ENCODE data around the gene HRH2.
"Not testable (repeated sequence)": the region's sequence is repeated elsewhere in the genome, so short reads cannot be mapped to it uniquely, and the experiment has no call there.

The HRH2 gene, protein sequence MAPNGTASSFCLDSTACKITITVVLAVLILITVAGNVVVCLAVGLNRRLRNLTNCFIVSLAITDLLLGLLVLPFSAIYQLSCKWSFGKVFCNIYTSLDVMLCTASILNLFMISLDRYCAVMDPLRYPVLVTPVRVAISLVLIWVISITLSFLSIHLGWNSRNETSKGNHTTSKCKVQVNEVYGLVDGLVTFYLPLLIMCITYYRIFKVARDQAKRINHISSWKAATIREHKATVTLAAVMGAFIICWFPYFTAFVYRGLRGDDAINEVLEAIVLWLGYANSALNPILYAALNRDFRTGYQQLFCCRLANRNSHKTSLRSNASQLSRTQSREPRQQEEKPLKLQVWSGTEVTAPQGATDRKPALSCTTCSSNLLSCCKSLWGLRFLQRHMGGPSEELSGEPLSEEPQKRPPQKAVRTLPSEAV

DNA sequence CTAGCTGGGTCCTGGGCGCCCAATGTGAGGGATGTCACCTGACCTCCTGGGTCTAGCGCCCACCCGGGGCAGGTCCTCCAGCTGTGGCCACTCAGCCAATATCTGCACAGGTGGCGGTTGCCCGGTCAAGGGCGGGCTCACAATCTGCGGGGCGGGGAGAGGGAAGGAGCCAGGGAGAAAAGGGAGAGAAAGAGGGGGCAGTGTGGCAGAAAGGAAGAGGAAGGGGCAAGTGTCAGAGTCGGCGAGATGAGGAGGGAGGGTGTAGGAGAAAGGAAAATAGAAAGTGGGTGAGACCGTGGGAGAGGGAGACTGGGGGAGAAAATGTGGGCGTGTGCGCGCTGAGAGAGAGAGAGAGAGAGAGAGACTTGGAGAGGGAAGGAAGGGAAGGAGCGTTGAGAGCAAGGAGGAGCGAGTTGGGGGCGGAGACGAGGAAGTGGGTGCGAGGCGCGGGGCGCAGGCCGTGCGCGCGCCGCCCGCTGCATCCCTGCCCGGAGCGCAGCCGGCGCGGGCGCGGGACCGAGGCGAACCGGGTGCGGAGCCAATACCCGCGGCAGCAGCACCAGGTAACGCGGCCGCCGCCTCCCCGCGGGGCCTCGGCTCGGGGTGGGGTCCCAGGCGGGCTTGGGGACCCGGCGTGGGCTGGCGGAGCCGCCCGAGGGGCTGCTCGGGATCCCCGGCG, at the start of gene HRH2:
HRH2 (plus strand) TSS at position 479 of the 679 bp plus-strand sequence. CDS start 25,163 bp downstream, outside the sequence.
- DNase-seq (ENCODE audit: low read depth), result no peak

DNA sequence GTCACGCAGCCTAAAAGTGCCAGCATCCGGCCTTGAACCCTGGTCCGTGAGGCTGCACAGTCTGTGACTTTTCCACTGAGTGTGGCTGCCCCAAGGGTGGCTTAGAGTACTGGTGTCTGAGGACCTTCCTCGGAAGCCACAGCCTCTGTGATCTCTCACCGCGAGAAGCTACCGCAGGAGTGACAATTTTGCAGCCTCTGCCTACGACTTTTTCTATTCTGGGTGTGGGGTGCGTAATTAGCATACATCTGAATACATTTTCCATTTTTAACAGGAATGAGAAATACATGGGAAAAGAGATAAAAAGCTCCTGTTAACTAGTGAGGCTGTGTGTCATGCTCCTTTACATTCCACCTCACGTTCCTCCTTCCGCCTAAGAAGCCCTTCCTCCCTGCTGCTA, 48.3 kb upstream of the HRH2 start:
- no peak for DNase-seq (ENCODE audit: low read depth)

DNA sequence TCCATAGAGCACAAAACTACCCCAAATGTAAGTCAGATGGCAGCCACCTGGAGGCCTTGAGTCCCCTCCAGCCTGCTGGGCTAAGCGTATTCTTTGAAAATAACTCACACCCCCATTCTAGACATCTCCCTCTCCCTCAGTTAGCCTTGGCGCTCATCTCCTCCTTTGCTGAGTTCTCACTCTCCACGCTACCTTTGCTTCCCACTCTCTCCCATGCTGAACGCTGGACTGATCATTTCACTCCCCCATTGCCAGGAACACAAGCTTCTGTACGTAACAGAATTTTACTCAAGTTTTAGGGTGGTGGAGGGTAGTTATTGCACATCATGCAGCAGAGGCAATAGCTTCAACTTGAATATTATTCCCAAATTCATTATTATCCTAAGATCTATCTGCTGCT, 47.5 kb upstream of the HRH2 start:
- DNase-seq (ENCODE audit: low read depth), result no peak

DNA sequence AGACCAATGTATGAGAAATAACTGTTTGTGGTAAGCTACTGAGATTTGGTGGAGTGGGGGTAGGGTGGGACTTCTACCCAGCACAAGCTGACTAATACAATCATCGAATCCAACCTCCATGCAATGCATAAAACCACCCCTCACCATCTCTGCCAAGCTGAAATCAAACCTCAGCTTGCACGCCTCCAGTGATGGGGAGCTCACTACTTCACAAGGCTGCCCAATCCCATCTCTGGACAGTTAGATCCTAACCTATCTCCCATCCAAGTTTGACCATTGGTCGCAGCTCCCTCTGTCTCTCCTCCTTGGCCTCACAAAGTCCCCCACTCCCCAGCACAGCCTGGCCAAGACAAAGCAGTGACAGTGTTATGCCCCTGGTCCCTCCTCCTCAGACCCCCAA, 47.0 kb upstream of the HRH2 start:
- no peak for DNase-seq (ENCODE audit: low read depth)

DNA sequence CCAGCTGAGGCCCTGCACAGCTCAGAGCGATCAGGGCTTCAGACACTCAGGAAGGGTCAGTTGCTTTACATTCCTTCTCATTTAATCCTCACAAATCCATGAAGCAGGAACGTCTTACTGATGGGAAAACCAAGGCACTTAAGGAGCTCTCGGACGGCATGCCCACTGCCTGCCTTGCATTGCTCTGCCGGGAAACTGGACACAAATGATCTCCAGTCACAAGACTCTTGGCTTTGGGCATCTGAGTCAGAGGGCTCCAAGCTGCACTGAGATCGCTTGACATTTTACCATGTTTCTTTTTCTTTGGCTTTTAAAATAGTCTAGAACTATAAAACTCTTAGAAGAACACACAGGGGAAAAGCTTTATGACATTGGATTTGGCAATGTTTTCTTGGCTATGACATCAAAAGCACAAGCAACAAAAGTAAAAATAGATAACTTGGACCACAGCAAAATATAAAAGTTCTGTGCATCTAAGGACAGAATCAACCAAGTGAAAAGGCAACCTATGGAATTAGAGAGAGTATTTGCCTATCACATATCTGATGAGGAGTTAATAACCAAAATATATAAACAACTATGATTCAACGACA, 43.6 kb upstream of the HRH2 start:
- DNase-seq (ENCODE audit: low read depth), result no peak

DNA sequence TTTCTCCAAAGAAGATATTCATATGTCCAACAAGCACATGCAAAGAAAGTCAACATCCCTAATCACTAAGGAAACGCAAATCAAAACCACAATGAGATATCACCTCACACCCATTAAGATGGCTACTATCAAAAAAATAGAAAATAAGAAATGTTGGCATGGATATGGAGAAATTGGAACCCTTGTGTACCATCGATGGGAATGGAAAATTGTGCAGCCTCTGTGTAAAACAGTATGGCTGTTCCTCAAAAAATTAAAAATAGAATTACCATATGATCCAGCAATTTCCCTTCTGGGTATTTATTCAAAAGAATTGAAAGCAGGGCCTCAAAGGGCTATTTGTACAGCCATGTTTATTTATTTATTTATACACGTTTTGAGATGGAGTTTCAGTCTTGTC, 43.0 kb upstream of the HRH2 start:
- no peak for DNase-seq (ENCODE audit: low read depth)

DNA sequence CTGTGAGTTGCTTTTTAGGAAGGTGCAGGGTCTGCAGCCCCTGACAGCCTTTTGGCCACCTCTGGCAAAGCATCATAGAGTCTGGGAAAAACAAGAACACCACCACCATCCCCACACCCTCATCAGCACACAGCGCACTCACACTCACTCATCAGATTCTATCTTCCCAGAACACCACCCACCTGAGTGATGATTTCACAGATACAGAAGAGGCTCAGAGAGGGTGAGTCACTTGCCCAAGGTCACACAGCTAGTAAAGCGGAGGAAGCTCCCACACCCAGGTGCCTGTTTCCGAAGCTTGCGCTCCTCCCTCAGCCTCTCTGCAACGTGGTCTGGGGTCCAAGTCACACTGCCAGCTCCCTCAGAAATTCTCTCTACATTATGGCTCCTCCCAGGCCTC, 41.8 kb upstream of the HRH2 start:
- DNase-seq (ENCODE audit: low read depth), result no peak

DNA sequence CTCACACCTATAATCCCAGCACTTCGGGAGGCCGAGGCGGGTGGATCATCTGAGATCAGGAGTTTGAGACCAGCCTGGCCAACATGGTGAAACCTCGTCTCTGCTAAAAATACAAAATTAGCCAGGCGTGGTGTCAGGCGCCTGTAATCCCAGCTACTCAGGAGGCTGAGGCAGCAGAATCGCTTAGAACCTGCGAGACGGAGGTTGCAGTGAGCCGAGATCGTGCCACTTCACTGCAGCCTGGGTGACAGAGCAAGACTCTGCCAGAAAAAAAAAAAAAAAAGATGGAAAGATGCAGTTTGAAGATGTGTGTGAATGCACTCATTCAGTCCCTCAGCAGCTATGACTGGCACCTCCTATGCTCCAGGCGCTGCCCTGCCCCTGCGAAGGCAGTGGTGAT, 41.3 kb upstream of the HRH2 start:
- DNase-seq (ENCODE audit: low read depth), result not testable (repeated sequence)

DNA sequence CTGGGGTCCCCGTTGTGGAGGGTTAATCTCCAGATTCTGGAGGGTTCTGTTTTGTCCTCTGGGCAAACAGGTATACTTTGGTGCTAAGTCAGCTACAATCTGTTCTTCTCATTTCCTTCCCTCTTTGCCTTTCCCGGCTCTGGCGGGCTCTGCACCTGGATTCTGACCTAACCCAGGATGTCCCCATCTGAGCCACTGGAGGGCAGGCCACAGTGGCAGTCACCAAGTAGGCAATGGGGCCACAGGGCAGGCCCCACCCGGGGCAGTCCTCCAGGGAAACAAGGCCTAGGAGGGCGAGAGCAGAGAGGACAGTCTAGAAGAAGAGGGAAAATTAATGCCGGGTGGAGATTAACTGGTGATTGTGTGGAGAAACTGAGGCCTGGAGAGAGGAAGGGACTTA, 40.4 kb upstream of the HRH2 start:
- DNase-seq (ENCODE audit: low read depth), result no peak

DNA sequence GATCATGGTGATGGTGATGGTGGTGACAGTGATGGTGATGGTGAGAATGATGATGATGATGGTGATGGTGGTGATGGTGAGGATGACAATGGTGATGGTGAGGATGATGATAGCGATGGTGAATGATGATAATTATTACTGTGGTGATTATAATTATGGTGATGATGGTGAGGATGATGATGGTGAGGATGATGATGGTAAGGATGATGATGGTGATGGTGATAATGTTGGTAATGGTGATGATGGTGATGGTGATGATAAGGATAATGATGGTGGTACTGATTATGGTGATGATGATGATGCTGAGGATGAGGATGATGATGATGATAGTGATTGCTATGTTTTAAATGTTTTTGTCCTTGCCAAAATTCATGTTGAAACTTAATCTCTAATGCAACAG, 37.3 kb upstream of the HRH2 start:
- no peak for DNase-seq (ENCODE audit: low read depth)

DNA sequence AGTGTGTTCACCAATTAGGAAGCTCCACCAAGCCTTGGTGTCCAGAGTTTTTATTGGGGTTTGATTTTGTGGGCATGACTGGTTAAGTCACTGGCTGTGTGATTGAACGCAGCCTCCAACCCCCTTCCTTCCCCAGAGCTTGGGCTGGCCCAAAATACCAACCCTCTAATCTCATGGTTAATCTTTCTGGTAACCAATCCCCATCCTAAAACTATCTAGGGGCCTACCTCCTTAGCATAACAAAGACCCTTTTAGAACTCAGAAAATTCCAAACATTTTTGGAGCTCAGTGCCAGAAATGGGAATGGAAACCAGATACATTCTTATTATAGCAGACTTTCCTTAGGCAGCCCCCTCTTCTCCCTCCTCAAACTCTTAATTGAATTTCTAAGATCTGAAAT, 35.9 kb upstream of the HRH2 start:
- no peak for DNase-seq (ENCODE audit: low read depth)

DNA sequence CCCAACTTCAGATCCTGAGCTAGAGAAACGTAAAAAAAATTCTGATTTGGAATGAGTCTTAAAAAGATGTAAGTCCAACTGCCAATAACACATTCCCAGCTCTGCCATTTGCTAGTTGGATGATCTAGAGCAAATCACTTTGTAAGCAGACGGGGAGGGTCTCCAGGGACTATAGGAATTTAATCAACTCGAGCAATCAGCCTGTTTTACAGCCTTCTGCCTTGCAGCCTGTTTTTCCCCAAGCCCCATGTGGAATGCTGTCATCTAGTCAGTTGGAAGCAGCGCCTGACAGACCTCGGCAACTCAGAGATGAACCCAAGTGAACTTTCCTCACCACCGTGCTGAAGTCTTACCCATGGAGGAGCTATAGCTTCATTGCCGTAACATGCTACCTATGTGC, 34.8 kb upstream of the HRH2 start:
- DNase-seq (ENCODE audit: low read depth), result no peak

DNA sequence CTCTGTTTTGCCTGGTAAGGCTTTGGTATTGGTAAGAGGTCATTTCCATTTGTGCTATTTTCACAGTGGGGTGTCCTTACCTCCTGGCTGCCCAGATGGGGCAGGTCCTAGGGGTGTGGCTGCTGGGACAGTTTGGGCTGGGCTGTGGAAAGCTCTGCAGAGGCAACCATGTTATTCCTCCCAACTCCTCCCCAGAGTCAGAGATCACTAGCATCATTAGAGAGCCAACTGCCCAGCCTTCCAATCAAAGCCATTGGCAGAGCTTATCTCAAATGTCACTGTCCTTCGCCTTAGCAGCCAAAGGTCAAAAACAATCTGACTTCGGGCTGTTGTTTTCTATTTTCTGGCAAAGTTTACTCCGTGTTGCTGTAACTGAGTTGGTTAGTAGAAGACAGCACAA, 33.6 kb upstream of the HRH2 start:
- DNase-seq (ENCODE audit: low read depth), result no peak

DNA sequence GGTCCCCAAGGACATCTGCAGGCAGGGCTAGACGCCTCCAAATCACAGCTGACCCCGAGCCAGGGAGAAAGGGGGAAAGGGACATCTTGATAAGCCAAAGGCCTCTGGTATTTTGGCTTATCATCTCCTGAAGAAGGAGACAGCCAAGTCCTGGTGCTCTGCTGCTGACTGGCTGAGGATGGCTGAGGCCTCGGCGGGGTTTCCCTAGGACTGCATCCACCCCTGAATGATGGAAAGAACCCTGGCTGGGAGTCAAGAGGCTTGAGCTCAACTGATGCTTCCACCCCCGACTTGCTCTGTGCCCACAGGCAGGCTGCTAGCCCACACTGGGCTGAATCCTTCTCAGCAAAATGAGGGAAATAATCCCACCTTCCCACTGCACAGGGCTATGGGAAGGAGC, 30.9 kb upstream of the HRH2 start:
- no peak for DNase-seq (ENCODE audit: low read depth)

DNA sequence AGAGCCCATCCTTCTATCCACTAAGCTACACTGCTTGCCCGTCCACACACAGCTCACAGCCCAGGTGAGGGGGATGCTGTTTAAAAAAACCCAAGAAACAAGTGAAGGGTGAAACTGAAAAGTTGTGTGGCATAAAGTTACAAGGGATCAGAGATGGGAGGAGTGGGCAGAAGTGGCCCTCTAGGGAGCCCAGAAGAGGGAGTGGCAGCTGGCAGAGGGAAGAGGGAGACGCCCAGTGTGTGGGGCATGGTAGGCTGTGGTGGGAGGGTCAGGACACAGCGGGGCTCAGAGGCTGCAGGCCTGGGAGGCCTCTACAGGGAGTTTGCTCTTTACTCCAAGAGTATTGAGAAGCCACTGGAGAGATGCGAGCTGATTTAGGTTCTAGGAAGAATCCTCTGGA, 30.1 kb upstream of the HRH2 start:
- DNase-seq (ENCODE audit: low read depth), result no peak

DNA sequence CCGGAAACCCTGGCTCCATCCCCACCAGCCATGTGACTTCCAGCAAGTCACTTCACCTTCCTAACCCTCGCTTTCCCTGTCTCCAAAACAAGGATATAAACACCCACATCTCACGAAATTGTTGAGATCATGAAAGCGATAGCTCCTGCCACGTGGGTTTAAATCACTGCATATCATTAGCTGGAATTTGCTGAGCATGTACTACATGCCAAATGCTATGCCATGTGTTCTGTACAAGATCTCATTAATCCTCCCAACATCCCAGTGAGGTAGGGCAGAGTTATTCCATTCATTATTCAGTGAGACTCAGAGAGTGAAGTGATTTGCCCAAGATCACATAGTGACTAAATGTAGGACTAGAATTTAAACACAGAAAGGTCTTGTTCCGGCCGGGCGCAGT, 29.2 kb upstream of the HRH2 start:
- DNase-seq (ENCODE audit: low read depth), result no peak

DNA sequence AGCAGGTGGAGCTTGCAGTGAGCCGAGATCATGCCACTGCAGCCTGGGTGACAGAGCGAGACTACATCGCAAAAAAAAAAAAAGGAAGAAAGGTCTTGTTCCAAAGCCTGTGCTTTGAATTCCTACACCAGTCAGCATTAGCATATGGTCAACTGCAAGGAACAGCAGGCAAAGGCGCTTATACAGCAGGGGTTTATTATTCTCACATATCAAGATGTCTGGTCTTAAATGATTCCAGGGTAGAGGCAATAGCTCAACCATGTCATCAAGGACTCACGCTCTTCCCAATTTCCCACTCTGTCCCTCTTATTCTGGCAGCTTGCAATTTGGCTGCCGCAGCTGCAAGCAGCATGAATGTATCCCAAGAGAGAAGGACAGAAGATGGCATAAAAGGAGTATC, 28.6 kb upstream of the HRH2 start:
- no peak for DNase-seq (ENCODE audit: low read depth)

DNA sequence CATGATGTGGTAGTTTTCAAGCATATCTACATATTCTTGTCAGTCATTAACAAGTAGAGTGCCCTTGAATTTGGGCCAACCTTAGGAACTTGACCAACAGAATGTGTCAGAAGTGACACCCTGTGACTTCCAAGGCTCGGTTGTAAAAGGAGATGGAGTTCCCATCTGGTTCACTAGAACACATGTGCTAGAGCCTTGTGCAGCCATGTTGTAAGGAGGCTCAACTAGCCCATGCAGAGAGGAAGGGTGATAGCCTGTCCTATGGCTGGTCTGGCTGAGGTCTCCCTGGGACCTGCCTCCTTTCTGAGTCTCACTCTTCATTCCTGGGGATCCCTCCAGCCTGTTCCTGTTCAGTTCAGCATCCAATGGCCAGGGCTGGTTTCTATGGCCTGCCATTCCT, 28.1 kb upstream of the HRH2 start:
- no peak for DNase-seq (ENCODE audit: low read depth)

DNA sequence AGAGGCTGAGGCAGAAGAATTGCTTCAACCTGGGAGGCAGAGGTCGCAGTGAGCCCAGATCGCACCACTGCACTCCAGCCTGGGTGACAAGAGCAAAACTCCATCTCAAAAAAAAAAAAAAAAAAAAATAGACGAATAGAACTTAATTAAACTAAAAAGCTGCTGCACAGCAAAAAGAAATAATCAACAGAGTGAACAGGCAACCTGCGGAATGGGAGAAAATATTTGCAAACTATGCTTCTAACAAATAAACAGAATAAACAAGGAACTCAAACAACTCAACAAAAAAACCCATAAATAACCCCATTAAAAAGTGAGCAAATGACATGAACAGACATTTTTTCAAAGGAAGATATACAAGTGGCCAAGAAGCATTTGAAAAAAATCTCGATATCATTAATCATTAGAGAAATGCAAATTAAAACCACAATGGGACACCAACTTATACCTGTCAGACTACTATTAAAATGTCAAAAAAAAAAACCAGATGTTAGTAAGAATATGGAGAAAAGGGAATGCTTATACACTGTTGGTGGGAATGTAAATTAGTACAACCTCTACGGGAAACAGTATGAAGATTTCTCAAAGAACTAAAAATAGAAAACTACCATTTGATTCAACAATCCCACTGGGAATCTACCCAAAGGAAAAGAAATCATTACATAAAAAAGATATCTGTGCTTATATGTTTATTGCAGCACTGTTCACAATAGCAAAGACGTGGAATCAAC, 21.9 kb upstream of the HRH2 start:
- no peak for DNase-seq (ENCODE audit: low read depth)

DNA sequence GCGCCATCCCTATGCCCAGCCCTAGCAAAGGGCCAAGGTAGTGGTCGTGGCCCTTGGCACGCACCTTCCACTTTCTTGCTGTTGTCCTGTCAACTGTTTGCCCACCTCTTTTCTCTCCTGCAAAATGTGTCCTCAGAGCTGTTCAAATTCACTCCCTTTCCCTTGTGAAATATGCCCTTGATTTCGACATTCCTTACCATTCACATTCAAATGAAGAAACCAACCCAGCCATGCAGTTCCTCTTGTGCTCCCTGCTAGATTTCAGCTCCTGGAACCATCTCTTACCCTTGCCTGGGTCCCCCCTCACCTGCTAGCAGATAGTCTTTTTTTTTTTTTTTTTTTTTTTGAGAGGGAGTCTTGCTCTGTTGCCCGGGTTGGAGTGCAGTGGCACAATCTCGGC, 19.6 kb upstream of the HRH2 start:
- DNase-seq (ENCODE audit: low read depth), result no peak

DNA sequence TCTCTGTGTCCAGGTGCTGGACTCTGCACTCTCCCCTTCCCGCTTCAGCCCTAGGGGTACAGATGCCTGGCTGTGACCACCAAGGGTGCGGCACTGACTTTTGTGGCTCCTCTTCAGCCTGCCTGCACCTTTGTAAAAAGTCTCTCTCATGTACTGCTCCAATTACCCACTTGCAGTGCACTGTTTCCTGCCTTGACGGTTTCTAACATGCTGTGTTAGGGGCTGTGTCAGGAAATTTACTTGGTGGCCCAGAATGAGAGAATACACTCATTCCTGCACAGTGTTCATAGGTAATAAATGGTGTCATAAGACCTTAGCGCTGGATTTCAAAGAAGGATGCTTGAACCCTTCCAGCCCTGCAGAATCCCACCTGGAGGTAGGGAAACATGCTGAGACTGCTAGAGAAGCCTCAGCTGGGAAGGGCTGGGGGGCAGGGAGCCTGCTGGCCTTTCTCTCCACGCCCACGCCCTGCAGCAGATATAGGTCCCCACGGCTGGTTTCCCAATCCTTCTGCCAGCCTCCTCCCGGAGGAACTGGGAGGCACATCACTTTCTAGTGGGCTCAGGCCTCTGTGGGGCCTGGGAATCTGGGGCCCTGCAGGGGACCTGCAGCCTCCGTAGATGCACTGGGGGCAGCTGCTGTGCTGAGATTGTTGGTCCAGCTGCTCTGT, 17.6 kb upstream of the HRH2 start:
- no peak for DNase-seq (ENCODE audit: low read depth)

DNA sequence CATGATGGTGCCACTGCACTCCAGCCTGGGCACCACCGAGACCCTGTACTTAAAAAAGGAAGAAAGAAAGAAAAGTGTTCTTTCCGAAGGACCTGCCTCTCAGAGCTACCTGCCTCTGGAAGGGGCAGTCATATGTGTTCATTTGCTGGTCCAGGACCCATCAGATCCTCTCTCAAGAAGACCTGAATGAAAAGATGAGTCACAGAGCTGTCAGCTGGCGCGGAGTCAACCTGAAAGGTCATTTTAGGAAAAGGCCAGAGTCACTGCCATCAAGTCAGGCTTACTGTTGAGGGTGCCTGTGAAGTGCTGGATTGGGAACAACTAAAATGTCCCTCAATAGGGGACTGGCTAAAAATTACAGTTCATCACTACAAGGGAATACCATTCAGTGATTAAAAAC, 14.9 kb upstream of the HRH2 start:
- DNase-seq (ENCODE audit: low read depth), result no peak

Measured in fibroblast of the conjunctiva (primary cell).